HepG2 (cell line): ENCODE data around the gene ELP5. TPM values are rescaled to one million over a fixed set of nuclear protein-coding genes. Genes with fewer than 3 reads are reported as not detected.

ENCODE experiments used
- ARID2 ChIP-seq: sonication (generic); formaldehyde crosslinking; IDR thresholded peaks from 2 replicates; pipeline ENCODE4 v1.8.1; 2022; ENCODE audit warnings: mild to moderate bottlenecking, missing genetic modification reagents, borderline replicate concordance
- ASH2L ChIP-seq: fragments of 300-600, 200-600 bp; sonication (generic); IDR thresholded peaks from 2 replicates; pipeline ENCODE4 v1.7.0; 2017; ENCODE audit warnings: low read depth, mild to moderate bottlenecking, moderate library complexity, mixed read lengths, low read length; ENCODE audit not compliant: insufficient read length
- CC2D1A ChIP-seq: sonication (generic); formaldehyde crosslinking; IDR thresholded peaks from 2 replicates; pipeline ENCODE4 v1.8.1; 2023; ENCODE audit warnings: mild to moderate bottlenecking, missing genetic modification reagents
- CCDC6 ChIP-seq: sonication (generic); formaldehyde crosslinking; IDR thresholded peaks from 2 replicates; pipeline ENCODE4 v1.8.1; 2022; ENCODE audit warnings: mild to moderate bottlenecking, missing genetic modification reagents, moderate library complexity
- CREB1 ChIP-seq, 2 experiments: fragments of 450-650 bp in 1 of 2; IDR thresholded peaks; 2 replicates each; pipeline ENCODE4 v1.6.1; 2016 to 2017; ENCODE audit warnings: control low read depth in 1 of 2, mild to moderate bottlenecking in 1 of 2, missing compliant biosample characterization in 1 of 2, missing genetic modification characterization in 1 of 2
- GLMP ChIP-seq: sonication (generic); formaldehyde crosslinking; IDR thresholded peaks from 2 replicates; pipeline ENCODE4 v1.9.0; 2021; ENCODE audit warnings: missing genetic modification reagents, mild to moderate bottlenecking, borderline replicate concordance
- PAXIP1 ChIP-seq: sonication (generic); formaldehyde crosslinking; conservative IDR thresholded peaks from 2 replicates; pipeline ENCODE4 v1.4.0; 2020; ENCODE audit warnings: mild to moderate bottlenecking, missing genetic modification reagents, moderate library complexity
- ZBTB7A ChIP-seq: sonication (generic); formaldehyde crosslinking; IDR thresholded peaks from 2 replicates; pipeline ENCODE4 v1.8.0; 2022; ENCODE audit warnings: mild to moderate bottlenecking, missing genetic modification reagents
- ZNF281 ChIP-seq: sonication (generic); formaldehyde crosslinking; IDR thresholded peaks from 2 replicates; pipeline ENCODE4 v1.4.0; 2020; ENCODE audit warnings: missing genetic modification reagents, borderline replicate concordance
- ZNF431 ChIP-seq: sonication (generic); formaldehyde crosslinking; IDR thresholded peaks from 2 replicates; pipeline ENCODE4 v1.9.0; 2022; ENCODE audit warnings: missing genetic modification reagents, low read depth, mild to moderate bottlenecking, borderline replicate concordance
- ZNF468 ChIP-seq: sonication (generic); formaldehyde crosslinking; IDR thresholded peaks from 2 replicates; pipeline ENCODE4 v1.8.0; 2022; ENCODE audit warnings: mild to moderate bottlenecking, moderate library complexity, missing genetic modification reagents
- ZNF576 ChIP-seq: sonication (generic); formaldehyde crosslinking; IDR thresholded peaks from 2 replicates; pipeline ENCODE4 v1.4.0; 2020; ENCODE audit warnings: mild to moderate bottlenecking, missing genetic modification reagents
- ZNF609 ChIP-seq: sonication (generic); formaldehyde crosslinking; IDR thresholded peaks from 2 replicates; pipeline ENCODE4 v1.4.0; 2020; ENCODE audit warnings: mild to moderate bottlenecking, missing genetic modification reagents, borderline replicate concordance
- ZNF773 ChIP-seq: sonication (generic); formaldehyde crosslinking; IDR thresholded peaks from 2 replicates; pipeline ENCODE4 v1.4.0; 2020; ENCODE audit warnings: missing genetic modification reagents, borderline replicate concordance
- polyA plus RNA-seq, 8 experiments: library from polyadenylated mRNA; depleted of rRNA in 3 of 8; stranded (reverse) in 7 of 8; unstranded in 1 of 8; fragments of >200 nt; fragmentation: Illumina TruSeq in 4 of 8; extraction: Trizol in 4 of 8; gene quantifications; 2 replicates each; pipeline versions ENCODE4 v1.2.1 to v1.2.3, GENCODE V29; 2011 to 2016; ENCODE audit warnings: low read depth in 4 of 8, missing spikeins in 1 of 8, mixed read lengths in 1 of 8; ENCODE audit not compliant: insufficient read depth in 1 of 8
- total RNA-seq, 5 experiments: library from RNA; depleted of rRNA; stranded (reverse); fragments of >200 nt; fragmentation: Illumina TruSeq; extraction: Trizol; gene quantifications; 2 replicates each; pipeline ENCODE4 v1.2.3, GENCODE V29; 2016; ENCODE audit warnings: low read depth in 1 of 5

The ELP5 gene
- total and polyA plus RNA-seq, 2 of the 13 experiments (the other 11 are each of a cell fraction or from before 2014, with no cell fraction given), result 67.6 to 69.8 TPM

- no peak for TF ChIP-seq CCDC6 (CRISPR knock-in tag)
- no peak for TF ChIP-seq ZNF609 (CRISPR knock-in tag)
- TF ChIP-seq ZNF773 (CRISPR knock-in tag), result no peak
- no peak for TF ChIP-seq ZNF468 (CRISPR knock-in tag)
- no peak for TF ChIP-seq ZNF431 (CRISPR knock-in tag)
- TF ChIP-seq CREB1 (IDR thresholded peaks at IDR 0.05), result no peak
- no peak for TF ChIP-seq CREB1 (CRISPR knock-in tag; IDR thresholded peaks at IDR 0.05)
- TF ChIP-seq ZNF281, result peak; percentile 17; the same call in 1 of the 2 replicates
- TF ChIP-seq PAXIP1 (CRISPR knock-in tag), result peak; percentile 54; the same call in 1 of the 2 replicates
- TF ChIP-seq GLMP, result no peak
- no peak for TF ChIP-seq ARID2 (CRISPR knock-in tag)
- no peak for TF ChIP-seq CC2D1A (CRISPR knock-in tag)
- TF ChIP-seq ASH2L, result peak; percentile 11
- no peak for TF ChIP-seq ZNF576 (CRISPR knock-in tag)
- TF ChIP-seq ZBTB7A (CRISPR knock-in tag), result 0 out of 2 replicates have a peak, but pooled peaks have one; percentile 61
- TF ChIP-seq, all 625 proteins: peak for 10
Observed at GRCh38 chr17:7292729-7293128, 40.7 kb downstream of the ELP5 start (continued).
